HG03469 (cell line): ENCODE results near the gene CERS1.

Experiments
- ATAC-seq: cut with Tn5 transposase; IDR thresholded peaks from one replicate; pipeline ENCODE4 v1.9.1; 2021; ENCODE audit warnings: mild to moderate bottlenecking, moderate library complexity, moderate number of reproducible peaks; ENCODE audit not compliant: unreplicated experiment

The CERS1 gene

GRCh38 chr19:18876865-18877264 is 19.1 kb downstream of the CERS1 start:
- no peak for ATAC-seq

GRCh38 chr19:18875726-18876125 is 20.2 kb downstream of the CERS1 start:
- no peak for ATAC-seq

- ATAC-seq = no peak
These were observed 24.4 kb downstream of the CERS1 start for GRCh38 chr19:18871543-18871942.

GRCh38 chr19:18870531-18871172 is 25.3 kb downstream of the CERS1 start:
- ATAC-seq = no peak

GRCh38 chr19:18869781-18870530 is 26.0 kb downstream of the CERS1 start:
- no peak for ATAC-seq

GRCh38 chr19:18869023-18869618 is 26.8 kb downstream of the CERS1 start:
- ATAC-seq = no peak

GRCh38 chr19:18868380-18869022 is 27.5 kb downstream of the CERS1 start:
- no peak for ATAC-seq

GRCh38 chr19:18867751-18868150 is 28.2 kb downstream of the CERS1 start:
- no peak for ATAC-seq

- no peak for ATAC-seq
These were observed 28.8 kb downstream of the CERS1 start for GRCh38 chr19:18867199-18867598.

GRCh38 chr19:18866800-18867123 is 29.2 kb downstream of the CERS1 start:
- no peak for ATAC-seq

GRCh38 chr19:18865973-18866799 is 29.8 kb downstream of the CERS1 start:
- no peak for ATAC-seq

- no peak for ATAC-seq
These were observed 30.6 kb downstream of the CERS1 start for GRCh38 chr19:18865106-18865972.

GRCh38 chr19:18863843-18864362 is 32.1 kb downstream of the CERS1 start:
- no peak for ATAC-seq

GRCh38 chr19:18862976-18863842 is 32.7 kb downstream of the CERS1 start:
- ATAC-seq = no peak

GRCh38 chr19:18861917-18862316 is 34.0 kb downstream of the CERS1 start:
- ATAC-seq = no peak

GRCh38 chr19:18861235-18861634 is 34.7 kb downstream of the CERS1 start:
- no peak for ATAC-seq

GRCh38 chr19:18860725-18861124 is 35.2 kb downstream of the CERS1 start:
- ATAC-seq = no peak

GRCh38 chr19:18860302-18860700 is 35.7 kb downstream of the CERS1 start:
- ATAC-seq = no peak
